Right ventricle myocardium inferior (tissue), 1 donor: Measurements from ENCODE around the gene MRGPRX2. TPM values are rescaled to one million over a fixed set of nuclear protein-coding genes. Genes with fewer than 3 reads are reported as not detected.

Experiments
- ATAC-seq: fragments of 200-7000 bp; cut with Tn5 transposase; one replicate; pipeline ENCODE4 v1.9.1; 2020; ENCODE audit warnings: mild to moderate bottlenecking, moderate library complexity
- DNase-seq: peaks from one replicate; pipeline ENCODE4 v3.0.0; 2021; ENCODE audit errors: missing footprints
- intact Hi-C: fragments of 100-400 bp; cut with DNase I; formaldehyde crosslinking; loops from one replicate; pipeline ENCODE4 v1.11.0; 2022
- total RNA-seq: library from RNA; stranded (reverse); fragmentation: NEBNext Ultra II Directional; extraction: Animal tissue kit (Norgen Biotek cat#: 25700); gene quantifications from one replicate; pipeline ENCODE4 v1.2.1, GENCODE V29; 2021
- donor health status: DM: no; HTN: yes; CAD: no; lungs with severe emphysema.

MRGPRX2 gene
- total RNA-seq, 1 donor from 2014 or later, result not detected

DNA sequence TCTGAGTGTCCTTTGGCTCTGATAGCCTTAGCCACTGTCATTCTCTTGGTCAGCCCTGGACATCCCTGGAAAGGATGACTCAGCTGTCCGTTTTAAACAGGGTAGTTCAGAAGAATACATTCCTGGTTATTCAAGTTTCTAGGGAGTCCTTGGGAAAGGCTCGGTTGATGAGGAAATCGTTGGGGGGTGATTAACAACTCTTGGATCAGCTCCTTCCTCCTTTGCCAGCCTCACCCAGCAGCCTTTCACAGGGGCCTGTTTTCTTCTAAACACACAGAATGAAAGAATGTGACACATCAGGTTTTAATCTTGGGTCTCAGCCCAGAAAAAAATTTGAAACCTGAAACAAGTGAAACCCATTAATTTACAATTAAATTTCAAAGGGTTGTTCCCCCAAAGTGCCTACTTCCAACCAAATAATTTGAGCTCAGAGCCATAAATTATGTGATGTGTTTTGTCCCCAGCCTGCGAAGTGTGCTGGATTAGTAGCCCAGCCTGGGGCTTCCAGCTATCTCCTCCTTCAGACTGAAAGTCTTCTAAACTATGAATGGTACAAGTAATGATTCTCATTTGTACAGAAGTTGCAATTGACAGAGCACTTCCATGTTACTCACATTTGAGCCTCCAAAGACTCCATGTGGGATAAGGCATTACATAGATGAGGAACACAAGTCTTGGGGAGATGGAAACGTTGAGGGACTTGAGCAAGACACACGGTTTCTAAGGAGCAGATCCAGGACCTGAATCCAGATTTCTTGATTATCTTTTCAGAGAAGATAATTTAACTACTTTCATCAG, 19.3 kb upstream of the MRGPRX2 start:
- intact Hi-C loops, result loop anchor here (5.0 to 10.0 kb wide), 2 partner anchors 32 to 165 kb away; partner anchors contain the start of gene E2F8
- DNase-seq, result no peak
- ATAC-seq, result no peak

DNA sequence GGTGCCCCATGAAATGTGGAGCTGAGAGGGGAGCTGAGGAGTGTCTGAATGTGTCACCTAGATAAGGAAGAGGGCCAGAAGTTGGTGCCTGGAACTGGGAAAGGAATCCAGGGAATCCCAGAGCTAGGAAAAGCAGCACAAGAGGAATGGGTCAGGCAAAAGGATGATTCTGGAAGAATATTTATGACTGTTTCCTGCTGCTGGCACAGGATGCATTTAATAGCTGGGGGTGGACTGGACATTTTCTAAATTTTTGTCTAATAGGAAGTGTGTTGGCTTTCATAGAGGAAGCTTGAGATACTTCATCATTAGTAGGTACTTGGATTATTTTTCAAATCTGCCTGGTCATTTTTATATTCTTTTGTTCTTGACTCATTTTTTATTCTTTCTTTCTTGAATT, 17.4 kb upstream of the MRGPRX2 start:
- ATAC-seq (no peak), DNase-seq (no peak)
- intact Hi-C loops, result loop anchor here (5.0 to 10.0 kb wide), 2 partner anchors 34 to 167 kb away; partner anchors contain the start of gene E2F8

DNA sequence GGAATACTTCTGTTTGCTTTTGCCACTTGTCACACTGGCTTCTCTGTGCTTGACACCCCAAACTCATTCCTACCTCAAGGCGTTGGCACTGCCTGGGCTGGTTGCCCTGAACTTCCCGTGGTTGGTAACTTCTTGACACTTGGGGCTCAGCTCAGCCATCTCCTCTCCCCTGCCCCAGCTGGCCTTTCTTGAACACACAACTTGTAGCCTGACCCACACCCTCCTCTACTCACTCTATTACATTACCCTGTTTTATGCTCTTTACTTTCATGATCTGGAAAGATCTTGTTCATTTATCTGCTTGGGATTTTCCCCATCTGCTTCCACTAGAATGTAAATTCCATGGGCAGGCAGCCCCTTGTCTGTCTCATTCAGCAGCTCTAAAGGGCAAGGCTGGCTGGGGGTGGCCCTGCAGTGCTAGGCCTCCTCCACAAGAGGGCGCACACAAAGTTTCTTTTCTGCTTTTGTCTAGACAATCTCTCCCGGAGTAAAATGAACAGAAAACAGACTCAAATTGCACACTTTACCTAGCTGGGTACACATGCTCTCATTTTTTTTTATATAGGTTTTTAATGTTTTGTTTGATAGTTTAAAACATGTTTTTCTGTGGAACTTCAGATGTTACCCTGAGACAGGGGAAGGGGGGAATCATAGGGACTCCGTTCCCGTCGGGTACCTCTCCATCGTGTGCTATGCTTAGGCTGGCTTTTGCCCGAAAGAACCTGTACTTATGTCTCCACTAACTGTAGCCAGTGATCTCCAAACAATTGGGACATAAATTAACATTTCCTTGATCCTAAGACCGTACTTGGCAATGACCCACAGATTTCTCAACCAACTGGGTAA, 16.4 kb upstream of the MRGPRX2 start:
- intact Hi-C loops, result loop anchor here (5.0 to 10.0 kb wide), 2 partner anchors 35 to 168 kb away; partner anchors contain the start of gene E2F8
- DNase-seq (peak; percentile 73), ATAC-seq (peak; percentile 43)

DNA sequence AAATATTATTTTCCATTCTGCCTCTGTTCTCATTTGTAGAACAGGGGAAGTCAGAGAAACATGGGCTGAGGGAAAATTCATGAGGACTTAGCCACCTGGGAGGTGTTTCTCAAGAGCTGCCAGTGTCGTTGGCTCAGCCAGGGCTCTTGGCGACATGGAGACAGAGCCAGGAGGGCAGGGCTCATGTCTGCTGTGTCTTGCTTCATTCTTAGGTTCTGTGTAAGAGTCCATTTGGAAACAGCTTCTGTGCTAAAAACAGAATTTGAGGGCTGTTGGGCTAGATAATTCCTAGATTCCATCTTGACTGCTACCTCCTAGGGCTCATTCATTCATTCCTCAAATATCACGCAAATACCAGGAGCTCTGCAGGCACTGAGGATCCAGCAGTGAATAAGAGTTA, 15.1 kb upstream of the MRGPRX2 start:
- no peak for ATAC-seq
- no peak for DNase-seq

DNA sequence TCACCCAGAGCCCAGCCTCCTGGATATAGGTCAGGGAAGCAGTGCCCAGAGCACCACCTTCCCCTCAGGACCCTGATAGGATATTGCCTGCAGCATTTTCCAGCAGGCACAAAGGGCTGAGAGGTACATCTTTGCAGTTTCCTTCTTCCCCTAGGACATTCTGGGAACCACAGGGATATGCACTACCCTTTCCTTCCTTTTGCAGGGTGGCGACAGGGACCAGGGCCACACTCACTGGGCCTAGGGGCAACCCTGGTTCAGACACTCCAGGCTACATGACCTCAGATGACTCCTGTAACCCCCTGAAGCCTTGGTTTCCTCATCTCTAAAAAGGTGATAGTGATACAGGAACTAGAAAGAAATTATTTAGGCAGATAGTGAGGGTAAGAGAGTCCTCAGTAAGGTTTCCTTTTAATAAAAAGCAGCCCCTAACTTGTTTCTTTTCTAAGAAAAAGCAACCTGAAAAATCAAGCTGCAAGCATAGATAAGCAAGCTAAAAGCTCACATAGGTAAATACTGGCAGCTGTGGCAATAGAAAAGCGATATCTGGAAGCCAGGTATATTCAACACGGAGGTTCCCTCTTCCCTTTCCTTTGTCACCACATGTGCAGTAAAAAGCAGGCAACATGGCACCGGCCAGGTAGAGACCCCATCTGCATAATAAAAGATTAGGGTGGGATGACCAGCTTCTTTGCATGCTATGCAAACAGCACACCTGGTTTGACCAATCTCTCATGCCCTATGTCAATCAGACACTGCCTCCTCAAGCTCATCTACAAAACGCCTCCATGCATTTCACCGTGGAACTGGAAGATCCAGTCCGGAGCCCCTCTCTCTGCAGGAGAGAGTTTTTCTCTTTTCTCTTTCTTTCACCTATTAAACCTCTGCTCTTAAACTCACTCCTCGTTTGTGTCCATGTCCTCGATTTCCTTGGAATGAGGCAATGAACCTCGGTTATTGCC, 13.2 kb upstream of the MRGPRX2 start:
- ATAC-seq, result no peak
- intact Hi-C loops, result loop anchor here (10.0 kb wide), 1 partner anchor 171 kb away; the partner anchor contains the start of gene E2F8
- DNase-seq, result no peak

More for the DNA sequence above, 15.1 kb upstream of the MRGPRX2 start:
- intact Hi-C loops, result loop anchor here (5.0 to 10.0 kb wide), 2 partner anchors 37 to 169 kb away; partner anchors contain the start of gene E2F8

DNA sequence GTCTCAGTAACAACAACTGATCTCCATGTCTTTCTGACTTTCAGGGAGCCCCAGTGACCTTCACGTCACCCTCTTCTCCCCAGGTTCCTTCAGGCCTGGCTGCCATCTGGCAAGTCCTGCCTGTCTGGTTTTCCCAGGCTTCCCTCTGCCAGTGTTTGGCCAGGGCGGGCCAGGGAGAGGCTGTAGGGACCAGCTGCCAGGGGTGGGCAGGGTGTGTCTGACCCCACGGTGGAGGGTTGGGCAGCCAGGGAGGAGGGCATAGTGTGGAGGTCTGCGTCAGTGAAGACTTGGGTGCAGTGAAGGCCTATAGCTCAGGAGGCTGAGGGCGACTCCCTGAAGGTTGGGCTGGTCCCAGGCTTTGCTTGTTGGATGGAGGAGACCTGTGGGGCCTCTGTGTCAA, 11.9 kb upstream of the MRGPRX2 start:
- intact Hi-C loops, result loop anchor here (10.0 kb wide), 1 partner anchor 172 kb away; the partner anchor contains the start of gene E2F8
- ATAC-seq (no peak), DNase-seq (no peak)

DNA sequence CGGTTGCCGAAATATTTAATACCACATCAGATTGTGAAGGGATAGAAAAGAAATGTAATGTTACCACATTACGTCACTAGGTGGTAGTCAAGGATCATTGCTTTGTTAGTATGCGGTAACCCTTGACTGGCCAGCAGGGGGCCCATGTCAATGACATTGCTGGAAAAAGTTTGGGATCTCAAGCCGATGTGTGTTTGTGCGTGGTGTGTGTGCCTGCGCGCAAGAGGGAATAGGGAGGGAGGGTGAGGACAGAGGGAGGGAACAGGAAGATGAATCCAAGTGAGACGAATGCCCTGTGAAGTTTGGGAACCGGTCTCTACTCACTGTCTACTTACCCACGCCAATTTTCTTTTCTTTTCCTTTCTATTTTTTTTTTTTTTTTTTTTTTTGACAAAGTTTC, 10.7 kb upstream of the MRGPRX2 start:
- DNase-seq (peak; percentile 71), ATAC-seq (peak; percentile 93)
- intact Hi-C loops, result loop anchor here (1.0 to 10.0 kb wide), 2 partner anchors 174 to 482 kb away; partner anchors contain the start of gene E2F8

DNA sequence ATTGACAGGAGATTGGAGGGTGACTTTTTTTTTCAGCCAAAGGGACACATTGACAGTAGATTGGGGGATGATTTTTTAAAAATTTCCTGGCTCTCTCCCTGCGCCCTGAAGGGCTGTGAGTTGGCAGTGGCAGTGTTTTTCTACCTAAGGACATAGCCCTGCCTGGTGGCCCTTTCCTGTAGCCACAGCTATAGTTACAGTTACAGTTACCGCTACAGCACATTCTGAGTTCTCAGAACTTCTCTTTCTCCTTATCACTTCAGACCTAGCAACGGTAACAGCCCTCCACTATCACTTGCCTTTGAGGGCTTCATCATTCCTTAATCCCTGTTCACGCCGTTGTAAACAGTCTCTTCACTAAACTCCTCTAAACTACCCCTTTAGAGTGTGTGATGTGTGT, 684 bp downstream of the MRGPRX2 start:
- DNase-seq, result no peak

DNA sequence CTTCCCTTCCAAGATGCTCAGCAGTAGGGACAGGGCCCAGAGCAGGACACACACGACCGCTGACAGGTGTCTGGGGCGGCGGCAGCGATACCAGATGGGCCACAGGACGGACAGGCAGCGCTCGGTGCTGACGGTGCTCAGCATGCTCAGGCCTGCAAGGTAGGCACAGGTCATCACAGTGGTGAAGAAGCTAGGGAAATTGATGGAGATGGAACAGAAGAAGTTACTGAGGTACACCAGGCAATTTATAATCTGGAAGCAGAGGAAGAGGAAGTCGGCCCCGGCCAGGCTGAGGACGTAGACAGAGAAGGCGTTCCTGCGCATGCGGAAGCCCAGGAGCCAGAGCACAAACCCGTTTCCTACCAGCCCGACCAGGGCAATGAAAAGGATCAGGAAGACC, 4.6 kb downstream of the MRGPRX2 start:
- DNase-seq (no peak), ATAC-seq (no peak)
- intact Hi-C loops, result no loop called here

More for the DNA sequence above, 684 bp downstream of the MRGPRX2 start:
- intact Hi-C loops, result no loop called here
- no peak for ATAC-seq

DNA sequence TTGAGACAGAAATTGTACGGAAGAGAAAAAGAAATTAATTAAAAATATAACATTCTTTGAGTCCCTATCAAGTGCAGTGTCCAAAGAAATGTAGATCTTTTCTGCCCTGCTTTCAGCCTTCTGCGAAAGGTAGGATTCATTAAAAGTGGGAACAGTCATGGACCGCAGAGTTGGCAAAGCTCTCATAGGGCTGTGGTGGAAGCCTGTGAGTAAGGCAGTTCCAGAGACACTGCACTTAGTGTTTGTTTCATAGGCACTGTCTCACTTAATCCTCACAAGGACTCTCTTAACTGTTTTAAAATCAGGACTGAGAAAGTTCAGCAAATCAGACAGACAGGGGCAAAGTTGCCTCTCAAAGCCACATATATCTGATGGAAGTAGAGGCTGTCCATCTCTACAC, 5.5 kb downstream of the MRGPRX2 start:
- intact Hi-C loops, result no loop called here
- ATAC-seq (no peak), DNase-seq (no peak)

DNA sequence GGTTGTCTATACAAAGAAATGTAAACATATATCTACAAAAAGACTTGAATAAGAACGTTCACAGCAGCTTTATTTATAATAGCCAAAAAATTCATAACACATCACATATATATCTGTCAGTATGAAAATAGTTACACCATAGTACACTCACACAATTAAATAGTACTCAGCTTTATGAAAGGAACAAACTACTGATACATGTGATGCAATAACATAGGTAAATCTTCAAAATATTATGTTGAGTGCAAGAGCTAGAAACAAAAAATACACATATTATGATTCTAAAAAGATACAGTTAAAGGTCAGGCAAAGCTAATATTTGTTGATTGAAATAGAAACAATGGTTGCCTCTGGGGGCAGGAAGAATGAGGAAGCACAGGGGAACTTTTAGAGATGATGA, 6.6 kb downstream of the MRGPRX2 start:
- intact Hi-C loops, result no loop called here
- DNase-seq, result no peak
- ATAC-seq, result no peak

DNA sequence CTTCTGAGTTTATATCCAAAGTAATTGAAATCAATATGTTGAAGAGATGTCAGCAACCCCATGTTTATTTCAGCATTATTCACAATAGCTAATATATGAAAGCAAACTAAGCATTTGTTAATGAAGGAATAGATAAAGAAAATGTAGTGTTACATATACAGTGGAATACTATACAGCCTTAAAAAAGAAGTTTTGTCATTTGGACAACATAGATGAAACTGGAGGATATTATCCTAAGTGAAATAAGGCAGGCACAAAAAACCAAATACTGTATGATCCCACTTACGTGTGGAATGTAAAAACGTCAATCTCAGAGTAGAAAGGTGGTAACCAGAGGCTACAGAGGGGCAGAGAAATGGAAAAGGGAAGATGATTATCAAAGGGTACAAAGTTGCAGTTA, 10.2 kb downstream of the MRGPRX2 start:
- DNase-seq (no peak), ATAC-seq (no peak)
- intact Hi-C loops, result no loop called here

DNA sequence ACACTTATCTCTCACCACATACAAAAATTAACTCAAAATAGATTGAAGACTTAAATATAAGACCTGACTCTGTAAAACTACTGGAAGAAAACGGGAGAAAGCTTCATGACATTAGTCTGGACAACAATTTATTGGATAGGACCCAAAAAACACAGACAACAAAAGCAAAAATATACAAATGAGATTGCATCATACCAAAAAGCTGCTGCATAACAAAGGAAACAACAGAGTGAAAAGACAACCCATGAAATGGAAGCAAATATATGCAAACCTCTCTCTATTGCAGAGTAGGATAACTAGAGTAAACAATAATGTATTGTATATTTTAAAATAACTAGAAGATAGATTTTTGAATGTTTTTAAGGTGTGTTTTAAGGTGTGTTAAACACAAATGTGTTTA, 11.2 kb downstream of the MRGPRX2 start:
- intact Hi-C loops, result no loop called here
- no peak for ATAC-seq

DNA sequence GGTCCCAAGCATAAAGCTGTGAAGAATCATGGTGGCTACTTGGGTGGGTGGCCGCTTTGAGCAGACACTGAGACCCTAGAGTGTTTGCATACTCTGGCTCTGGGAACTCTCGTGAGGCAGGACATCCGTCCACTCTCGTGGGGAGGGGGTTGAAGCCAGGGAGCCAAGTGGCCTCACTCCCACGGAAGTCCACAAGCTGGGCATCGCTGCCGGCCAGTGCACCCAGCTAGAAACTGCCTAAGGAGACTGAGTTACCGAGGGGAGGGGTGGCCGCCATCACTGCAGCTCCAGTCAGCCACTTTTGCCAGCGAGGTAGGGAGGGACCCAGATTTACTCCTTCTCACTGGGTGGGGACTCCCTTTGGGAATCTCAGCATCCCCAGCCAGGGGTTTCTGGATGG, 20.5 kb downstream of the MRGPRX2 start:
- DNase-seq, result no peak
- intact Hi-C loops, result no loop called here
- no peak for ATAC-seq

More for the DNA sequence above, 11.2 kb downstream of the MRGPRX2 start:
- DNase-seq, result no peak

DNA sequence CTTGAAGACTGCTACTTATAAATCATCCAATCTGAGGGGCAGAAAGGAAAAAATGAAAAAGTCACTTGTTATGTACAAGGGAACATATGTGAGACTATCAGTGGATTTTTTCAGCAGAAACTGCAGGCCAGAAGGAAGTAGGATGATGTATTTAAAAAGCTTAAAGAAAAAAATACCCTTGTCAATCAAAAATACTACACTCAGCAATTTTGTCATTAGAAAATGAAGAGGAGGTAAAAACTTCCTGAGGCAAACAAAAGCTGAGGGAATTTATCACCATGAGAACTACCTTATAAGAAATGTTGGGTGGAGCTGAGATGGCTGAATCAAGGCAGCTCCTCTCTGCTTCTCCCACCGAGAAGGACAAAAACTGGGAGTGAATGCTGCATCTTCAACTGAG, 21.1 kb downstream of the MRGPRX2 start:
- intact Hi-C loops, result no loop called here
- ATAC-seq (no peak), DNase-seq (no peak)

DNA sequence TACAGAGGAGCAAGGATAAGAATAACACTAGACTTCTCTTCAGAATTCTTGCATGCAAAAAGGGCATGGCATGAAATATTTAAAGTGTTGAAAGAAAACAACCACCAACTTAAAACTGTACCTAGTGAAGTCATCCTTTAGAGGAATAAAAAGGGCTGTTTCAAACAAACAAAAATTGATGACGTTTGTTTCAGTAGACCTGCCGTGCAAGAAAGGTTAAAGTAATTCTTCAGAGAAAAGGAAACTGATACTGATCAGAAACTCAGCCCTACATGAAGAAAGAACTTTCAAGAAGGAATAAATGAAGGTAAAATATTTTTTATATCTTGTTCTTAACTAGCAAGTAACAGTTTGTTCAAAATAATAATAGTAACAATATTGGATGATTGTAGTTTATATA, 27.5 kb downstream of the MRGPRX2 start:
- intact Hi-C loops, result no loop called here
- ATAC-seq (no peak), DNase-seq (no peak)

DNA sequence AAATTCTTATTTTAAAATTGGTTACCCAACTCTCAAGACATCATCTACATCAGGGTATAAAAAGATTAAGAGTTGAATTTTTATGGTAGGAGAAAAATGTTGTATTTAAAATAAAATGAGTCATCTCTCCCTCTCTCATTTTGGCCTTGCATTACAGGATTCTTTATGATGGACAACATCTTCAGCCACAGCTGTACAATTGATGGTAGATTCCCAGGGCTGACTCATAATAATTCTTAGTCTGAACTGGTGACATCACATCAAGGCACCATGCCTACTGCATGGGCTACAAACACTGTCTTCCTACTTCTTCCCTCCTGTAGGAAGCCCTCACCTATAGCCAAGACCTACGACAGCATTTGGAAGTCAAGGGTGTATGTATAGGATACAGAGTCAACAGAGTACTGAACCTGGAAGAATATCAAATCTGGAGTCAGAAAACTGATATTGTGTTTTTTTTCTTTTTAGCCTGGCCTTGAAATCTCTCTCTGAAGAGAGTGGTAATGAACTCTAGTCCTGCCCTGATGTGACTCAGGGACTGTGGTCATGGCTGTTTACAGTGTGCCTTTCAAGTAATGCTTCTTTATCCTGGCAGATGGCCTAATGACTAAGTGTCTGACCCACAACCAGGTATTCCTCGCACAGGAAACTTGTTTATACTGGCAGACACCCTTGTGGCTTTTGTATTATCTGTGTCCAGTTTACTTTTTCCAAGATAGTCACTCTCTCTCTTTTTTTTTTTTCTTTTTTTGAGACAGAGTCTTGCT, 32.5 kb downstream of the MRGPRX2 start:
- ATAC-seq, result no peak
- intact Hi-C loops, result no loop called here

DNA sequence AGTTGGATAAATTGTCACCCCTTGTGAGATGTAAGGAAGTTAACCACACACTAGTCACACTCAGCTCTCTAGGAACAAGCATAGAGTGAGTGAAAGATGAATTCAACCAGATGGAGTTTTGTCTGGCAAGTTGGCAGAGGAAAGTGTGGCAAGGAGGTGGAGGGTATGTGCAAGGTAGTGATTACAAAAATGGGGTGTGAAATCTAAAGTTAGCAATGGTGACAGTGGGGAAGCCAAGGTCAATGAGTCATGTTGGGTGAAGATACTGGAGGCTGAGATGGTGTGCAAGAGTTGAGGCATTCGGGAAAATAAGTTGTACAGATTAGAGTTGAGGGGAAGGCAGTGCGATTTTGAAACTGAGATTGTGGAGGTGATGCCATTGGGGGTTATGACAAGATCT, 33.7 kb downstream of the MRGPRX2 start:
- ATAC-seq (no peak), DNase-seq (no peak)
- intact Hi-C loops, result no loop called here

More for the DNA sequence above, 32.5 kb downstream of the MRGPRX2 start:
- DNase-seq, result no peak
